Ureter (tissue), 1 donor: Measurements from ENCODE around the gene CREB3L1. TPM values are rescaled to one million over a fixed set of nuclear protein-coding genes. Genes with fewer than 3 reads are reported as not detected.

Experiments
- DNase-seq: peaks from one replicate; pipeline ENCODE4 v3.0.0-alpha.2; 2020; ENCODE audit warnings: low spot score
- total RNA-seq: library from RNA; stranded (reverse); gene quantifications from one replicate; pipeline ENCODE4 v1.2.4, GENCODE V29; 2023
- donor health status: DM: yes; HTN: yes; CAD: no.

Gene CREB3L1
- total RNA-seq, 1 donor from 2014 or later: 39.6 TPM

GRCh38 chr11:46321757-46322156 is 44.3 kb downstream of the CREB3L1 start:
- no peak for DNase-seq

- no peak for DNase-seq
Observed at GRCh38 chr11:46322759-46323158, 45.3 kb downstream of the CREB3L1 start.

DNA sequence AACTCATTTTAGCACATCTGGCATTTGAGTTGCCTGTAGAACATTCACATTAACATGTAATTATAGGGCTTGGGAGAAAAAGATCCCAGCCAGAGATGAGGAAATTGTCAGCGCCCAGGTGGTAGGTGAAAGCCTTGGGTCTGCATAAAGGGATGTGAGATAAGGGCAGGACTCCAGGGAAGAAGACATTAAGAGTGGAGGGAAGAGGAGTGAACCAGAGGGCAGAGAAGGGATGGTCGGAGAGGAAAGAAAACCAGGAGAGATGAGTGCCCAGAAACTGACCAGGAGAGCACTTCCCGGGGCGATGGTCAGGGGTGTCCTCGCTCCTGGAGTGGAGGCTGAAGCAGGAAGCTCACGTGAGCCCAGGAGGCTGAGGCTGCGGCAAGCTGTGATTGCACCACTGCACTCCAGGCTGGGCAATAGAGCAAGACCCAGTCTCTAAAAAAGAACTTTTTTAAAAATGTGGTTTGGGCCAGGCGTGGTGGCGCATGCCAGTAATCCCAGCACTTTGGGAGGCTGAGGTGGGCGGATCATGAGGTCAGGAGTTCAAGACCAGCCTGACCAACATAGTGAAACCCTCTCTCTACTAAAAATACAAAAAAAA is 49.5 kb downstream of the CREB3L1 start:
- DNase-seq: no peak

DNA sequence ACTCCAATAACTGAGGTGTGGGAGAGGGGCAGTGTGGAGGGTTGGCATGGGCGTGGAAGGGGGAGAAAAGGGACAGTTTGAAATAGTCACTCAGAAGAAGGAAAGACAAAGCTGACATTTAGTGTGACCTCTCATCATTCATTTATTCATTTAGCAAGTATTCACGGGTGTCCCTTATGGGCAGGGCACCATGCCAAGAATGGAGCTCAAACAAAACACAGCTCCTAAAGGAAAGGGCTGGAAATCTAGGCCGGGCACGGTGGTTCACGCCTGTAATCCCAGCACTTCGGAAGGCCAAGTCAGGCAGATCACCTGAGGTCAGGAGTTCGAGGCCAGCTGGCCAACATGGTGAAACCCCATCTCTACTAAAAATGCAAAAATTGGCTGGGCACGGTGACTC is 50.4 kb downstream of the CREB3L1 start:
- DNase-seq: no peak

DNA sequence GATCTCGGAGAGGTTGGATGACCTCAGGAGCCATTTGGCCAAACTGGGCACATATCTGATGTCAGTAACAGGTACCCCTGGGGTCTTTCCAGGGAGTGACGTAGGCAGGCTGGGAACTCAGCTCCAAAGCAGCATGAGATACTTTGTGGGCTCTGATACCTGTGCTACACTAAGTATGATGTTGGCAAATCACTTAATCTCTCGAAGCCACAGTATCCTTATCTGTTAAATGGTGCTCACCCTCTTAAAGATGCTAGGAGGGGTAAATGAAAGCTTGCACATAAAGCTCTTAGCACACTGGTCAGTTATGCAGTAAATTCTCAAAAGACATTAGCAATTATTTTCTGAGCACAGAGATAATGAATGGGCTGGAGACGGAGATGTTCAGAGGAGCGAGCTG is 52.7 kb downstream of the CREB3L1 start:
- no peak for DNase-seq

DNA sequence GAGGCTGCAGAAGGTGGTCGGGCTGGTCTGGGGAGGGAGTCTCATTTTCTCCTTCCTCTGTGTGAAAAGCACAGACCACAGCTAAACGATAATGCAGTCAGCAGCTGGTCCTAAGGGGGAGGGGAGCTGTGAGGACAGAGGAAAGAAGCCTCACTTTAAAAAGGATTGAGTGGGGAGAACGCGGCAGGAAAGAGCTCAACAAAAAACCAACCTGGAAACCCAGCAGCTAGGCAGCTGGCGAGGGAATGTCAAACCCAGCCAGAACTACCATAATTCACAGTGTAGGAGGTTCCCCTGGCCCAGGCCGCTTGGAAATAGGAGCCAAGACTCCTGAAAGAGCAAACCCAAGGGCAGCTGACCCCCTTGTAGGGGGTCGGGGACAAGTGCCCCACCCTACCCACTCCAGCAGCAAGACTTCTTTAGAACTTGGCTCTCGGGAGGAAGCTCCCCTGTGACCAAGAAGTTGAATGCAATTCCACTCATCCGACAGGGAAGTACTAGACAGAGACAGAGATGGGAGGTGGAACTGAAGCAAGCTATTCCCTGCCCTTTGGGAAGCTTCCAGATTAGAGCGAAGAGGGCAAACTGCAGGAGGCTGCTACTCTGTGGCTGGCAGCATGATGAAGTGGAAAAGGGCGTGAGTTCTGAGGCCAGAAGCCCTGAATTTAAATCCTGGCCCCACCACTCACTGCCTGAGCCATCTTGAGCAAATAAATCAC is 53.3 kb downstream of the CREB3L1 start:
- DNase-seq: no peak

DNA sequence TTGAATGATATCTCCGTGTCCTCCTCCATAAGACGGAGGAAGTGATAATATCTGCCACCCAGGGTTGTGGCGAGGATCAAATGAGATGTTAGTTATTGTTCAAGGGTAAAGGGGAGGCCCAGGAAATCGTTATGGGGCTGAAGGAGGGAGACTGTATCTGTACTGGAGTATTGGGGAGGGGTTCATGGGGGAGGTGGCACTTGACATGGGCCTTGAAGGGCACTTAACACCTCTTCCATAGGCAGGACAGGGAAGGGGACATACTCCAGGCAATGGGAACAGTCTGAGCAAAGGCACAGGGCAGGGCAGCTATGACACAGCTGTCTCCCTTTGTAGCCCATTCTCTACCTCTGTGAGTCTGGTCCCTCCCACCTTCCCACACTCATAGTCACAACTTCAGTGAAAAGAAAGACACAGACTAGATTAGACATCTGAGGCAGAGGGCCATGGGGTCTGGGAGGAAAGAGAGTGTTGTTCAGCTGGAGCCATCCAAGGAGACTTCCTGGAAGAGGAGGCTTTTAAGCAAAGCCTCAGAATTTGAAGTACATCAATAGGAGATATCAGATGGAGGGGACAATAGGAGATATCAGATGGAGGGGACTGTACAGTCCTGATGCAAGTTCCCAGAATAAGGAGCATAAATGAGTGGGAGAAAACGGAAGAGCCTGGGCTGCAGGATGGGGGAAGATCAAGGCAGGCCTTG is 54.0 kb downstream of the CREB3L1 start:
- DNase-seq: no peak

GRCh38 chr11:46332093-46332567 is 54.7 kb downstream of the CREB3L1 start:
- no peak for DNase-seq

DNA sequence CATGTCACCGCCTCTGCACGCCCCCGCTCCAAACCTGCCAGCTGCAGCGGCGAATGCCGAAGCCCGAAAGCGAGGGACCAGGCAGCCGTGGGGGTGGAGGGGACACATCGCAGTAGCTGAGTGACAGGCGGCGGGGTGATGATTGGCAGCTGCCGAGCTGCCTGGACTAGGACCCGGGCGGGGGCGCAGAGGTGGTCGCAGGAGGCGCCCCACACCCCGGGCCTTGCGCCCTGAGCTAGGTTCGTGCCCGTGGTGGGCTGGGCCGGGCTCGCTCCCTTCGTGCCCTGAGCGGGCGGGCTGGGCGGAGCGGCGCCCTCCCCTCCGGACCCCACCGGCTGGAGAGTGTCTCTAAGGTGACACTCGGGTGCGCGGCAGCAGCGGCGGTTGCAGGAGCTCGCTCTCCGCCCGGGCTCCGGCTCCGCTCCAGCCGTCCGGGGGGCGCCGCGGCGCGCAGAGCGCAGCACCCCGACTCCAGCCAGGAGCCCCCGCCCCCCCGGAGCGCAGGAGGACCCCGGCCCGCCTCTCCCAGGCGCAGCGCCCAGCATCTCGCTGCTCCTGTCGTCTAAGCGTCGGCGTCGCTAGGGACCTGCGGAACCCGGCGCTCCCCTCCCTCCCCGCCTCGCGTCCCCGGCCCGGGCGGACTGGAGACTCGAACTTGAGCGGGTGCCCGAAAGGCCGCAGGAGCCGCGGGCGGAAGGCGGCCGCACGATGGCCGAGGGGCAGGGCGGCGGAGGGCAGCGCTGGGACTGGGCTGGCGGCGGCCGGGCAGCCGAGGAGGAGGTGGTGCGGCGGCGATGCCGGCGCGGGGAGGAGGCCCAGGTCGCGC is 55.3 kb downstream of the CREB3L1 start:
- DNase-seq: no peak

DNA sequence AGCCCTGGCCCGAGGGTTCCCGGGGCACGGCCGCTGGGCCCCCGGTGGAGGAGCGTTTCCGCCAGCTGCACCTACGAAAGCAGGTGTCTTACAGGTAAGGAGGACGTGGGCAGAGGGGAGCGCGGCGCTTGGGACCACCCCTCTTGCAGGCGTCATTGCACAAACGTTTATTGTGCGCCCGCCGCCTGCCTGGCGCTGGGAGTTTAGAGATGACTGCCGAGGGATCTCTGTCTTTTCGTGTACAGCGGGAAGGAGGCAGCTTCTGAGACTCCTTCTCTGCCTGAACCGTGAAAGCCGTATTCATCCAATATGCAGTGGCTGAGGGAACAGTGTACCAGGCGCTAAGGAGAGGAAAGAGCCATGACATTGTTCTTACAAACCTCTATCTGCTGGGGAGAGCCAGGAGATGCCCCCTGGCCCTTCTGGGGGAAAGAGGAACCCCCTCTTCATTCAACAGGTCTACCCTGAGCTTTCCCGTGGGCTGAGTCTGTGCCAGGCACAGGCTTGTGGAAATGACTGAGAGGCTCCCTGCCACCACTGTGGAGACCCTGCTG is 56.0 kb downstream of the CREB3L1 start:
- no peak for DNase-seq

- no peak for DNase-seq
Observed at GRCh38 chr11:46334211-46334610, 56.7 kb downstream of the CREB3L1 start.

- no peak for DNase-seq
Observed at GRCh38 chr11:46335271-46335670, 57.8 kb downstream of the CREB3L1 start.

DNA sequence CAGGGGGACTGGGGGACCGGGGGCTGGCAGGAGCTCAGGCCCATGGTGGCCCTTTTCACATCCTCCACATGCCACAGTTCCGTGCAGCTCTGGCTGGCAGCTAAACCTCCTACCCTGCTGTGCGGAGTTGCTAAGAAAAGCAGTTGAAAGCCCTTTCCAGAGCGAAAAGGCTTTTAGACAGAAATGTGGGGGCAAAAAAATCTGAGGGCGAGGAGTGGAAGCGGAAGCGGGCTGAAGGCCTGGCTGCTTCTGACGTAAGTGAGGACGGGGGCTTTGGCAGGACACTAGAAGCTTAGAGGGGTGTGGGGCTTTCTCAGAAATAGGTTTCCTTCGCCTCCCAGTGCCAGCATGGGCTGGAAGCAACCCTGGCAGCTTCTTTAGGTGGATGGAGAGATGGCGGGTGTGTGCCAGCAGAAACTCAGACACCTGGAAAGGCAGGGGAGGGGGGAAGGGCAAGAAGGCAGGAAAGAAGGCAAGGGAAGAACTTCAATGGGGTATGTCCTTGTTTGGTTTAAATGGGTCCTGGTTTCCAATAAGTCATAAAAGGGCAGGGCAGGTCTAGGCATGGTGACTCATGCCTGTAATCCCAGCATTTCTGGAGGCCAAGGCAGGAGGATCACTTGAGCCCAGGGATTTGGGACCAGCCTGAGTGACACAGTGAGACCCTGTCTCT is 58.6 kb downstream of the CREB3L1 start:
- no peak for DNase-seq

DNA sequence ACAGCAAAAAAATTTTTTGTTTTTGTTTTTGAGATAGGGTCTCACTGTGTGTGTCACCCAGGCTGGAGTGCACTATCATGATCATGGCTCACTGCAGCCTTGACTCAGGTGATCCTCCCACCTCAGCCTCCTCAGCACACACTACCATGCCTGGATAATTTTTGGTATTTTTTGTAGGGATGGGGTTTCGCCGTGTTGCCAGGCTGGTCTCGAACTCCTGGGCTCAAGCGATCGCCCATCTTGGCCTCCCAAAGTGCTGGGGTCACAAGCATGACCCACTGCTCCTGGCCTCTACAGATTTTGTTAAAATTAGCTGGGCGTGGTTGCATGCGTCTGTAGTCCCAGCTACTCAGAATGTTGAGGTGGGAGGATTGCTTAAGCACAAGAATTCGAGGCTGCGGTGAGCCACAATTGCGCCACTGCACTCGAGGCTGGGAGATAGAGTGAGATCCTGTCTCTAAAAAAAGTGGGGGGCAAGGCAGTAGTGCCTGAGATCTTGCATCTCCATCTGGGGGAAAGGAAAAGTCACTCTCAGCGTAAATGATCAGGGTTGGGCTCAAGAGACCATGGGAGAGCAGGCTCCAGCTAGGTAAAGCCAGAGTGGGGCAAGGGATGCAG is 59.2 kb downstream of the CREB3L1 start:
- no peak for DNase-seq

GRCh38 chr11:46337626-46338345 is 60.3 kb downstream of the CREB3L1 start:
- DNase-seq: no peak

GRCh38 chr11:46338636-46338987 is 61.1 kb downstream of the CREB3L1 start:
- no peak for DNase-seq

DNA sequence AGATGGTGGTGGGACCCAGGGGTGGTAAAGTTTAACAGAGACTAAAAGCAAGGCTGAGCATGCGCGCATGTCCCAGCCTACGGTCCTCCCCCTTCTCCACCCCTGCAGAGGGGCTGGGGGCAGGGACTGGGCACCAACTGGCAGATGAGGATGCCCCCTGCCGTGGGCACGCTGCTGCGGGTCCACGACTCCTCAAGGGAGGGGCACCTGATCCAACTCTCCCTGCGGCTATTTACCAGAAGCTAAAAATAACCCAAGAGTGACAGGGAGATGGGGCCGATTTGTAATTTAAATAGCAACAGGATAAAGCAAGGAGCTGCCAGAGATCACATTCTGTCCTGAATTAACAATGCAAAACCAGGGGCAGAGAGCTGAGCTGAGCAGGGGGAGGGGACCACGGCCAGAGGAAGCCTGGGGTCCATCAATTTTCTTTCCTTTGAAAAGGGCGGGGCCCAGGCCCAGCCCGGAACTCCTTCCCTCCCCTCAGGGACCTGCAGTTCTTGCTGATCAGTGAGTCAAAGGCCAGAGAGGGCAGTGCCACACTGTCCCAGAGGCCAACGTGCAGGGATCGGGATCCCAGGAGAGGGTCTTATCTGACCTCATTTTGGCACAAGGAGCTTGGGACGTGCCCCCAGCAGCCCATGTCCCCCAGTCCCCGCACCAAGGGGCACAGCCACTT is 61.7 kb downstream of the CREB3L1 start:
- no peak for DNase-seq

GRCh38 chr11:46339816-46340215 is 62.4 kb downstream of the CREB3L1 start:
- DNase-seq: no peak

- no peak for DNase-seq
Observed at GRCh38 chr11:46341454-46341853, 64.0 kb downstream of the CREB3L1 start.

GRCh38 chr11:46342239-46342638 is 64.8 kb downstream of the CREB3L1 start:
- no peak for DNase-seq
